Kidney (tissue), 14 donors: ENCODE results near the gene EVC2. TPM values are rescaled to one million over a fixed set of nuclear protein-coding genes. Genes with fewer than 3 reads are reported as not detected.

Experiments
- DNase-seq, 5 donors: peaks; one replicate each; pipeline ENCODE4 v3.0.0-alpha.2; 2013 to 2020
- FAIRE-seq: peaks from 2 replicates; lab custom pipeline; 2012; peaks lifted over from hg19 to GRCh38; lab: Jason Lieb, UNC
- H3K27ac ChIP-seq, 2 donors: one replicate each; pipeline ENCODE4 v1.7.0; 2013; ENCODE audit warnings: low read depth in 2 of 2, low read length in 2 of 2, inconsistent platforms in 1 of 2
- H3K27me3 ChIP-seq: one replicate; pipeline ENCODE4 v1.7.1; 2013; ENCODE audit warnings: low read length, inconsistent platforms; ENCODE audit not compliant: control insufficient read depth, insufficient read depth
- H3K36me3 ChIP-seq, 3 donors: one replicate each; pipeline versions ENCODE4 v1.7.0 to v1.7.1; 2013; ENCODE audit warnings: low read length in 3 of 3, control low read depth in 1 of 3, inconsistent platforms in 1 of 3; ENCODE audit not compliant: insufficient read depth in 3 of 3, control insufficient read depth in 2 of 3
- H3K4me1 ChIP-seq, 3 donors: one replicate each; pipeline versions ENCODE4 v1.7.0 to v1.7.1; 2013; ENCODE audit warnings: low read length in 3 of 3, inconsistent platforms in 1 of 3, low read depth in 1 of 3; ENCODE audit not compliant: control insufficient read depth in 2 of 3, insufficient read depth in 2 of 3
- H3K4me3 ChIP-seq, 3 donors: one replicate each; pipeline versions ENCODE4 v1.7.0 to v1.8.1; 2013; ENCODE audit warnings: low read length in 3 of 3, control low read depth in 1 of 3, inconsistent platforms in 1 of 3
- H3K9ac ChIP-seq, 3 donors: one replicate each; pipeline versions ENCODE4 v1.7.0 to v1.7.1; 2013; ENCODE audit warnings: low read length in 3 of 3, control low read depth in 1 of 3, inconsistent platforms in 1 of 3
- H3K9me3 ChIP-seq, 3 donors: one replicate each; pipeline versions ENCODE4 v1.7.0 to v1.7.1; 2013; ENCODE audit warnings: low read length in 3 of 3, control low read depth in 1 of 3, inconsistent platforms in 1 of 3; ENCODE audit not compliant: control insufficient read depth in 2 of 3, insufficient read depth in 1 of 3
- intact Hi-C: fragments of 100-400 bp; cut with DNase I; formaldehyde crosslinking; loops from one replicate; pipeline ENCODE4 v1.11.1; 2022
- polyA plus RNA-seq: library from polyadenylated mRNA; stranded (reverse); fragments of 350-450 nt; fragmentation: Illumina TruSeq; extraction: RNeasy Lipid Tissue Mini Kit (QIAGEN cat#74804); gene quantifications from one replicate; pipeline ENCODE4 v1.2.3, GENCODE V29; 2014; ENCODE audit warnings: low read depth, low replicate concordance; ENCODE audit not compliant: insufficient read depth
- total RNA-seq: library from RNA; stranded (reverse); fragmentation: NEBNext Ultra II Directional; extraction: Animal tissue kit (Norgen Biotek cat#: 25700); gene quantifications from one replicate; pipeline ENCODE4 v1.2.1, GENCODE V29; 2021
- TF ChIP-seq, protein P1 (sequence below): IDR thresholded peaks from 3 replicates; pipeline ENCODE4 v1.5.1; 2012; ENCODE audit warnings: mild to moderate bottlenecking, moderate library complexity, borderline replicate concordance; ENCODE audit not compliant: insufficient read depth; ENCODE audit errors: extremely low read depth
- donor health status: control.
- donor health status: control.
- donor health status: control.
- donor health status: control.
- donor health status: control.
- donor health status: DM: yes; HTN: yes; CAD: no.
- donor health status: Normal renal cell carcinoma (clear cell type).

The EVC2 gene
- total and polyA plus RNA-seq, 2 donors from 2014 or later: 1.6 to 8.7 TPM

DNA sequence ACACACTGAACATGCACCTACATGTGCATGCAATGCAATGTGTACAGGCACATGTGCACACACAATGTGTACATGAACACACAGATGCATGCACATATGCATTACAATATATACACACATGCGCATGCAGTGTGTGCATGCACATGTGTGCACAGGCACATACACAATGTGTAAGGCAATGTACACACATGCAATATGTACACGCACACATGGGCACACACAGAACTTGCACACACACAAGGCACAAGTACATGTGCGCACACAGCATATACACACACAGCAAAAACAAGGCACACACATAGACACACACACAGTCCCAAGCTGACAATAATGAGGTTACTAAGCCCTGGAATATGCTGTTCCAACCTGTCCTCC, 76.3 kb downstream of the EVC2 start:
- DNase-seq: no peak
- no peaks in the 10 kb centered on the region for H3K27me3 ChIP-seq
- no peak for FAIRE-seq
- H3K9ac ChIP-seq: no peak overlapping the region
- peaks cover 0 to 3% (median 0%) of the 10 kb centered on the region in 3 donors for H3K9me3 ChIP-seq
- TF ChIP-seq, protein P1, sequence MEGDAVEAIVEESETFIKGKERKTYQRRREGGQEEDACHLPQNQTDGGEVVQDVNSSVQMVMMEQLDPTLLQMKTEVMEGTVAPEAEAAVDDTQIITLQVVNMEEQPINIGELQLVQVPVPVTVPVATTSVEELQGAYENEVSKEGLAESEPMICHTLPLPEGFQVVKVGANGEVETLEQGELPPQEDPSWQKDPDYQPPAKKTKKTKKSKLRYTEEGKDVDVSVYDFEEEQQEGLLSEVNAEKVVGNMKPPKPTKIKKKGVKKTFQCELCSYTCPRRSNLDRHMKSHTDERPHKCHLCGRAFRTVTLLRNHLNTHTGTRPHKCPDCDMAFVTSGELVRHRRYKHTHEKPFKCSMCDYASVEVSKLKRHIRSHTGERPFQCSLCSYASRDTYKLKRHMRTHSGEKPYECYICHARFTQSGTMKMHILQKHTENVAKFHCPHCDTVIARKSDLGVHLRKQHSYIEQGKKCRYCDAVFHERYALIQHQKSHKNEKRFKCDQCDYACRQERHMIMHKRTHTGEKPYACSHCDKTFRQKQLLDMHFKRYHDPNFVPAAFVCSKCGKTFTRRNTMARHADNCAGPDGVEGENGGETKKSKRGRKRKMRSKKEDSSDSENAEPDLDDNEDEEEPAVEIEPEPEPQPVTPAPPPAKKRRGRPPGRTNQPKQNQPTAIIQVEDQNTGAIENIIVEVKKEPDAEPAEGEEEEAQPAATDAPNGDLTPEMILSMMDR: no peak
- intact Hi-C loops: no loop called here
- no peak overlapping the region for H3K4me3 ChIP-seq
- no peak overlapping the region for H3K27ac ChIP-seq
- no peaks in the 10 kb centered on the region for H3K4me1 ChIP-seq
- H3K36me3 ChIP-seq: peaks cover 4 to 24% (median 10%) of the 10 kb centered on the region in 3 donors

DNA sequence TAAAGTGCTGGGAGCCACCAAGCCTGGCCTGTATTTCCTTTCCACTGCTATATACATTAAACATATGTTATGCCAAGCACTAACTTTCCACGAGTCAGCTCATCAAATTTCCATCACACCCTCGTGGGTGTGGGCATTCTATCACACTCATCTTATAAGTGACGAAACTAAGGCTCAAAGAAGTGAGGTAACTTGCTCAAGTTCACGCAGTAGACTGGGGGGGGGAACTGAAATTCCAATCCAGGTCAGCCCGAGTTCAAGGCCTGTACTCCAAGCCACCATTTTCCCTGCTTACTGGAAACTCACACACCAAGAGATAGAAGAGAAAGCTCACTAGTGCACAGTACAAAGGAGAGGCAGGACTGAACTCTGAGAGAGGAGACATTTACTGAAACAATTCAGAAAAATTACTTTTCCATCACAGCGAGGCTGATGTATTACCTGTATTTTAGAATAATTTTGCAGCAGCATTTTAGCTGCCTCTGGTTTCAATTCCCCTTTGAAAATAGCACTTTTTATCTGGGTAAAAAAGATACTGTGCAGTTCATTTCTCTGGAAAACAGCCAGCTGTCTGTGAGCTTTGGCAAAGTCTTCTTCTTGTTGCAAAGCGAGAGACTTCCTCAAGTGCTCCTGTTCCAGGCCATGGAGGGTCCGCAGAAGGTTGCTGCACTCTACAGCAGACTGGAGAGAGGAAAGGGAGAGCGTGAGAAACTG, 76.8 kb downstream of the EVC2 start:
- Histone ChIP-seq H3K27ac (no peak overlapping the region), H3K9ac (no peak overlapping the region), H3K9me3 (peaks cover 0 to 3% (median 0%) of the 10 kb centered on the region in 3 donors), H3K27me3 (no peaks in the 10 kb centered on the region), H3K36me3 (peaks cover 4 to 24% (median 10%) of the 10 kb centered on the region in 3 donors), H3K4me1 (no peaks in the 10 kb centered on the region), H3K4me3 (no peak overlapping the region)
- FAIRE-seq (no peak), DNase-seq (no peak)
- TF ChIP-seq, protein P1: no peak
- intact Hi-C loops: no loop called here

DNA sequence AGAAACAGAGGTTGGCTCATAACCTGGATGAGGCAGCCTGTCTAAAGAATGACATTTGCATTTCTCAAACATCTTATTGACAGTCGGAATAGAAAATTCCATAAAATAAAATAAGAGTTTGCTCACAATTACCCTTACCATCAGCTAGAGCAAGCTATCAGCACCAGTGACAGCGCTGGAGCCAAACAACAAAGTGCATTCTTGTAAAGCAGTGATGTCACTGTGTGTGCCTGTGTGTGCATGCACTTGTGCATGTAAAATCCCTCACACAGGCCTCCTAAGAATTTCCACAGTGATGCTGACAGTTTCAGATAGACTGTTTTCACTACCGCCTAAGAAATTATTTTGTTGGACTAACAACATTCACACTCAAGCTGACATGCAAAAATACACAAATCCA, 77.6 kb downstream of the EVC2 start:
- H3K4me3 ChIP-seq: no peak overlapping the region
- no peaks in the 10 kb centered on the region for H3K4me1 ChIP-seq
- intact Hi-C loops: no loop called here
- H3K9ac ChIP-seq: no peak overlapping the region
- no peaks in the 10 kb centered on the region for H3K27me3 ChIP-seq
- DNase-seq (no peak), FAIRE-seq (no peak)
- H3K27ac ChIP-seq: no peak overlapping the region
- peaks cover 0 to 3% (median 0%) of the 10 kb centered on the region in 3 donors for H3K9me3 ChIP-seq
- TF ChIP-seq, protein P1: no peak
- peaks cover 4 to 24% (median 10%) of the 10 kb centered on the region in 3 donors for H3K36me3 ChIP-seq
